22Rv1 (cell line): ENCODE data around the gene C3orf20.

Source experiments
- ZFX ChIP-seq: fragments of 450-650 bp; IDR thresholded peaks from 2 replicates; pipeline ENCODE4 v1.6.1; 2017; ENCODE audit warnings: antibody characterized with exemption, borderline replicate concordance
- TF ChIP-seq, protein P1 (sequence below): fragments of 450-650 bp; IDR thresholded peaks from 2 replicates; pipeline ENCODE4 v1.5.1; 2017; ENCODE audit warnings: mild to moderate bottlenecking

DNA sequence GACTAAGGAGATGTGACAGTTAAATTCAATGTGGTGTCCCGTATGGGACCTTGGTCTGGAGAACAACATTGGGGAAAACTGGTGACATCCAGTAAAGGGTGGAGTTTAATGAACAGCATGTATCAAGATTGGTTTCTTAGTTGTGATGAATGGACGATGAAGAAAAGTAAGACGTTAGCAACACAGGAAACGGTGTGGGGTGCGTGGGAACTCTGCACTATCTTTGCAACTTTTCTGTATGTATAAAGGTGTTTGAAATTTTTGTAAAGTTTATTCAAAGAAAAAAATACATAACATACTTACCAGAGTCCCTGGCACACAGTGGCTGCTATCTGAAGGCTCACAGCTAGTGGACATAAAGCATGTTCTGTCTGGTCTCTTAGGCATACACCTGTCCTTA, 29.5 kb upstream of the C3orf20 start:
- TF ChIP-seq, protein P1, sequence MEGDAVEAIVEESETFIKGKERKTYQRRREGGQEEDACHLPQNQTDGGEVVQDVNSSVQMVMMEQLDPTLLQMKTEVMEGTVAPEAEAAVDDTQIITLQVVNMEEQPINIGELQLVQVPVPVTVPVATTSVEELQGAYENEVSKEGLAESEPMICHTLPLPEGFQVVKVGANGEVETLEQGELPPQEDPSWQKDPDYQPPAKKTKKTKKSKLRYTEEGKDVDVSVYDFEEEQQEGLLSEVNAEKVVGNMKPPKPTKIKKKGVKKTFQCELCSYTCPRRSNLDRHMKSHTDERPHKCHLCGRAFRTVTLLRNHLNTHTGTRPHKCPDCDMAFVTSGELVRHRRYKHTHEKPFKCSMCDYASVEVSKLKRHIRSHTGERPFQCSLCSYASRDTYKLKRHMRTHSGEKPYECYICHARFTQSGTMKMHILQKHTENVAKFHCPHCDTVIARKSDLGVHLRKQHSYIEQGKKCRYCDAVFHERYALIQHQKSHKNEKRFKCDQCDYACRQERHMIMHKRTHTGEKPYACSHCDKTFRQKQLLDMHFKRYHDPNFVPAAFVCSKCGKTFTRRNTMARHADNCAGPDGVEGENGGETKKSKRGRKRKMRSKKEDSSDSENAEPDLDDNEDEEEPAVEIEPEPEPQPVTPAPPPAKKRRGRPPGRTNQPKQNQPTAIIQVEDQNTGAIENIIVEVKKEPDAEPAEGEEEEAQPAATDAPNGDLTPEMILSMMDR, result no peak
- TF ChIP-seq ZFX, result no peak
